Endodermal cell (in vitro differentiated cells): Measurements from ENCODE around the gene MEDAG. TPM values are rescaled to one million over a fixed set of nuclear protein-coding genes. Genes with fewer than 3 reads are reported as not detected.

Experiments
- DNase-seq: peaks from one replicate; pipeline ENCODE4 v3.0.0-alpha.2; 2017
- H3K27ac ChIP-seq: 2 replicates; pipeline ENCODE4 v1.5.1; 2013; ENCODE audit warnings: mild to moderate bottlenecking, low read depth, low read length, moderate library complexity
- H3K27me3 ChIP-seq: 2 replicates; pipeline ENCODE4 v1.6.1; 2013; ENCODE audit warnings: mild to moderate bottlenecking, low read length, moderate library complexity; ENCODE audit not compliant: insufficient read depth, control insufficient read depth, poor library complexity, severe bottlenecking
- H3K36me3 ChIP-seq: 2 replicates; pipeline ENCODE4 v1.7.0; 2013; ENCODE audit warnings: mild to moderate bottlenecking, low read length, moderate library complexity; ENCODE audit not compliant: control insufficient read depth, insufficient read depth
- H3K4me1 ChIP-seq: one replicate; pipeline ENCODE4 v1.7.0; 2013; ENCODE audit warnings: low read length; ENCODE audit not compliant: control insufficient read depth, insufficient read depth
- H3K4me3 ChIP-seq: 2 replicates; pipeline ENCODE4 v1.5.1; 2013; ENCODE audit warnings: mild to moderate bottlenecking, low read length, moderate library complexity
- H3K9ac ChIP-seq: 2 replicates; pipeline ENCODE4 v1.6.1; 2013; ENCODE audit warnings: mild to moderate bottlenecking, low read length, moderate library complexity; ENCODE audit not compliant: poor library complexity, severe bottlenecking; ENCODE audit errors: extremely low read depth
- H3K9me3 ChIP-seq: 2 replicates; pipeline ENCODE4 v1.6.1; 2013; ENCODE audit warnings: mild to moderate bottlenecking, low read length, moderate library complexity; ENCODE audit not compliant: control insufficient read depth
- H3K27ac Mint-ChIP-seq: 2 replicates; pipeline ENCODE4 v1.8.0; 2020; ENCODE audit warnings: mixed read lengths
- H3K27me3 Mint-ChIP-seq: 2 replicates; pipeline ENCODE4 v1.8.0; 2021; ENCODE audit warnings: mild to moderate bottlenecking, mixed read lengths; ENCODE audit not compliant: insufficient read depth
- H3K36me3 Mint-ChIP-seq: 2 replicates; pipeline ENCODE4 v1.8.0; 2020; ENCODE audit warnings: low read depth, mixed read lengths
- H3K4me1 Mint-ChIP-seq: 2 replicates; pipeline ENCODE4 v1.8.0; 2020; ENCODE audit warnings: mixed read lengths
- H3K4me3 Mint-ChIP-seq: 2 replicates; pipeline ENCODE4 v1.8.0; 2020; ENCODE audit warnings: mild to moderate bottlenecking, moderate library complexity, mixed read lengths
- H3K9me3 Mint-ChIP-seq: 2 replicates; pipeline ENCODE4 v1.8.0; 2020; ENCODE audit warnings: mild to moderate bottlenecking, mixed read lengths
- WGBS, 2 experiments: methylation state at CpG; one replicate each; pipeline versions ENCODE4 v1.1.5 to v1.1.7; 2013; ENCODE audit warnings: missing lambda C conversion rate in 2 of 2, mixed read lengths in 1 of 2; ENCODE audit not compliant: insufficient coverage in 1 of 2, insufficient read length in 1 of 2; 5-methylcytosine and 5-hydroxymethylcytosine counted together
- total RNA-seq, 2 donors: library from RNA; stranded (reverse); fragmentation: NEBNext Ultra II Directional in 1 of 2; extraction: Animal tissue kit (Norgen Biotek cat#: 25700) in 1 of 2; gene quantifications; 2 replicates in 1 of 2; 3 replicates in 1 of 2; pipeline ENCODE4 v1.2.1, GENCODE V29; 2021
- TF ChIP-seq, protein P1 (sequence below): fragments of 200-600 bp; sonication (generic); conservative IDR thresholded peaks from 2 replicates; pipeline ENCODE4 v1.5.0; 2021; ENCODE audit warnings: antibody characterized with exemption, mild to moderate bottlenecking

Gene MEDAG
- total RNA-seq, 2 donors from 2014 or later = 0.13 to 0.33 TPM

DNA sequence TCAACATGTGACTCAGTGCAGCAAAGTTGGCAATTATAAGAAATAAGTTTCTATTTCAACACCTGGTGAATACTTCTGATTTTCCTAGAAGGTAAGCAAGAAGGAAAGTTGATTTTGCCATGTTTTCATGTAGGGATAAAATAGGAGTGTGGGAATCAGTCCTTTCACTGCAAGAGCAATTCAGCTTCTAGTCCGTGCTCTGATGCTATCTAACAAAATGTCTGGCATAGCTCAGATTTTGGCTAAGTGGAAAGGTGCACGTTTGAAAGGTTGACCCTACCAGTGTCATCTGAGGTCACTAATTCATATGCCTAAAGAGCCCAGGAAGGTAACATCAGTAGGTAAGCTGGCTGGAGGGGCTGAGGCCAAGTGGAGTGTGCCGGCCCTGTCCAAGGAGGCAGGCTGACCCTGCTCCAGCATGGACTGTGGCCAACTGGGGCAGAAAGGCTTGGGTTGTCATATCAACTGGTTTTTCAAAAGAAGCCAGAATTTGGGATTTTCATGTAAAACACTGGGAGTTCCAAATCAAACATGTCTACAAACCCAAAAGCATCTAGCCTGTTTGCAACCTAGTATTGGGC lies 38.9 kb upstream of the MEDAG start:
- Histone ChIP-seq H3K9me3 (no peaks in the 10 kb centered on the region), H3K4me1 (peaks cover 17% of the 10 kb centered on the region), H3K27me3 (peaks cover 15% of the 10 kb centered on the region), H3K9ac (no peak overlapping the region), H3K36me3 (no peaks in the 10 kb centered on the region), H3K27ac (no peak overlapping the region), H3K4me3 (no peak overlapping the region)
- H3K27me3 Mint-ChIP-seq = peaks cover 18% of the 10 kb centered on the region
- peaks cover 53% of the 10 kb centered on the region for H3K4me1 Mint-ChIP-seq
- no peak overlapping the region for H3K4me3 Mint-ChIP-seq
- H3K36me3 Mint-ChIP-seq = peaks cover 2% of the 10 kb centered on the region
- H3K27ac Mint-ChIP-seq = no peak overlapping the region
- WGBS, 2 experiments = 89 to 93% methylated on average over 3 of the region's 3 CpGs
- DNase-seq = peak; percentile 21
- TF ChIP-seq, protein P1, sequence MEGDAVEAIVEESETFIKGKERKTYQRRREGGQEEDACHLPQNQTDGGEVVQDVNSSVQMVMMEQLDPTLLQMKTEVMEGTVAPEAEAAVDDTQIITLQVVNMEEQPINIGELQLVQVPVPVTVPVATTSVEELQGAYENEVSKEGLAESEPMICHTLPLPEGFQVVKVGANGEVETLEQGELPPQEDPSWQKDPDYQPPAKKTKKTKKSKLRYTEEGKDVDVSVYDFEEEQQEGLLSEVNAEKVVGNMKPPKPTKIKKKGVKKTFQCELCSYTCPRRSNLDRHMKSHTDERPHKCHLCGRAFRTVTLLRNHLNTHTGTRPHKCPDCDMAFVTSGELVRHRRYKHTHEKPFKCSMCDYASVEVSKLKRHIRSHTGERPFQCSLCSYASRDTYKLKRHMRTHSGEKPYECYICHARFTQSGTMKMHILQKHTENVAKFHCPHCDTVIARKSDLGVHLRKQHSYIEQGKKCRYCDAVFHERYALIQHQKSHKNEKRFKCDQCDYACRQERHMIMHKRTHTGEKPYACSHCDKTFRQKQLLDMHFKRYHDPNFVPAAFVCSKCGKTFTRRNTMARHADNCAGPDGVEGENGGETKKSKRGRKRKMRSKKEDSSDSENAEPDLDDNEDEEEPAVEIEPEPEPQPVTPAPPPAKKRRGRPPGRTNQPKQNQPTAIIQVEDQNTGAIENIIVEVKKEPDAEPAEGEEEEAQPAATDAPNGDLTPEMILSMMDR = no peak
- H3K9me3 Mint-ChIP-seq = no peaks in the 10 kb centered on the region

DNA sequence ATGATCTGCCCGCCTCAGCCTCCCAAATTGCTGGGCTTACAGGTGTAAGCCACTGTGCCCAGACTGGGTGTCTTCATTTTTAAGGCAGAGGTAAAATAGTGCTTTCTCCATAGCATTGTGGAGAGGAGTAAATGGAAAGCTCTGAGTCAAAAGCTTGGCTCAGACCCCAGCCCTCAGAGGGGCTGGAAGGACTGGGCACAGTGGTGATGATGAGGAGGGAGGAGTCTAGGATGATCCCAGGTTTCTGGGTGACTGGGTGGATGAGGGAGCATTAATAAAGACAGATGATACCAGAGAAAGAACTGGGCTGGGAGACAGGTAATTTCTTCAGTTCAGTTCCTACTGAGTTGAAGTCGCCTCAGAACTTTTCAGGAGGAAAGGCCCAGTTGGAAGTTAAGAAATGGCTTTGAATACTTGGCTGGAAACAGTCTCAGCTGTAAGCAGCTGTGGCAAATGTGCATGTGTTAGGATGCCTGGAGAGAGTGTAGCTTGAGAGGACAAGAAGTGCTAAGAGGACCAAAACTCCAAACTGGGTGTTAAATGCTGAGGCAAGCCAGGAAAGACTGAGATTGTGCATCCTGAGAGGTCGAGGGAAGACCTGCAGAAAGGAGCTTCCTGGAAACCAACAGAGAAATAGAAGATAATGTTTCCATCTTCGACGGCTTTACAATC lies 37.1 kb upstream of the MEDAG start:
- Histone ChIP-seq H3K27me3 (no peaks in the 10 kb centered on the region), H3K9me3 (no peaks in the 10 kb centered on the region), H3K4me1 (peaks cover 16% of the 10 kb centered on the region), H3K36me3 (no peaks in the 10 kb centered on the region), H3K9ac (no peak overlapping the region), H3K27ac (no peak overlapping the region), H3K4me3 (no peak overlapping the region)
- TF ChIP-seq, protein P1 = no peak
- 87 to 91% methylated on average over 5 of the region's 5 CpGs for WGBS, 2 experiments
- peaks cover 2% of the 10 kb centered on the region for H3K36me3 Mint-ChIP-seq
- H3K4me3 Mint-ChIP-seq = no peak overlapping the region
- H3K9me3 Mint-ChIP-seq = no peaks in the 10 kb centered on the region
- no peak for DNase-seq
- no peak overlapping the region for H3K27ac Mint-ChIP-seq
- H3K4me1 Mint-ChIP-seq = peaks cover 44% of the 10 kb centered on the region
- H3K27me3 Mint-ChIP-seq = peaks cover 3% of the 10 kb centered on the region

DNA sequence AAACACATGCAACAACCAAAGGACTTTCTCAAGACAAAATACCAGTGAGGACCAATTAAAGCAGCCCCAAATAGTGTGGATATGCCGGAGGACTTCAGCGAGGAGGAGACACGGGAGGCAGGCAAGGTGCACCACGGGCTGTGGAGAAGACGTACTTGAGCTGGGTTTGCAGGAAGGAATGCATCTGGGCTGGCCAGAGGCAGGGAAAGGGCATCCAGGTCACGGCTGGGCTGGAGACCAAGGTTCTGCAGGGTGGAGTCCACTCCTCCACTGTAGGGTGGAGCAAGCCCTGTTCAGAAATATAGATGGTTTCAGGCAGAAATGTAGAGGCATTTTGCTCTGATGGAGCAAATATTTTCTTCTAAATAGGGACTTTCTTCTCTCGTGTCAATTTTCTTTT lies 36.6 kb upstream of the MEDAG start:
- Histone ChIP-seq H3K9me3 (no peaks in the 10 kb centered on the region), H3K4me1 (peaks cover 16% of the 10 kb centered on the region), H3K4me3 (no peak overlapping the region), H3K9ac (no peak overlapping the region), H3K27me3 (no peaks in the 10 kb centered on the region), H3K27ac (no peak overlapping the region), H3K36me3 (no peaks in the 10 kb centered on the region)
- TF ChIP-seq, protein P1 = no peak
- Mint-ChIP-seq H3K4me1 (peaks cover 44% of the 10 kb centered on the region), H3K27ac (no peak overlapping the region), H3K4me3 (no peak overlapping the region), H3K9me3 (no peaks in the 10 kb centered on the region), H3K27me3 (no peaks in the 10 kb centered on the region), H3K36me3 (peaks cover 2% of the 10 kb centered on the region)
- no peak for DNase-seq
- 94% methylated on average over 4 to 7 of the region's 7 CpGs for WGBS, 2 experiments
